Mammary epithelial cell (primary cell): ENCODE measurements around the gene SPC24.

Experiments
- CTCF ChIP-seq, 2 donors: IDR thresholded peaks in 1 of 2; conservative IDR thresholded peaks in 1 of 2; 2 replicates each; pipeline ENCODE4 v1.5.1; 2011 to 2012; ENCODE audit warnings: inconsistent platforms in 2 of 2, low read length in 2 of 2, mild to moderate bottlenecking in 2 of 2, control low read depth in 1 of 2, low read depth in 1 of 2; ENCODE audit not compliant: insufficient read depth in 1 of 2; ENCODE audit errors: extremely low read depth in 1 of 2
- EZH2 ChIP-seq: IDR thresholded peaks from 2 replicates; pipeline ENCODE4 v1.6.1; 2012; ENCODE audit warnings: low read length, inconsistent platforms, borderline replicate concordance

DNA sequence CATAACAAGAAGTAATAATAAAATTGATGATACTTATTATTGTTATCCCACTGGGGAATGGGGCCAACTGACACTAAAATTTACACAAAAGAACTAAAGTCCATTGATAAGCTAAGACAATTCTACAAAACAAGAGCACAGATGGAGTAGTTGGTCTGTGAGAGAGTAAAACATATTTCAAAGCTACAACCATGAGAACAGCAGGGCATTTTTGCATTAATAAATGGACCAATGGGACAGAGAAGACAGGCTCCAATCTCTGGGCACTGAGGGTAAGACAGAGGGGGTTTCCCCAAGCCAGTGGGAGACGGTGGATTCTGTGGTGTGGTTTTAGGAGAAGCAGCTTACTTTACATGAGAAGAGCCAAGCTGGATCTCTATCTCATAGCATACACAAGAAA lies 27.4 kb upstream of the SPC24 start:
- TF ChIP-seq EZH2 = no peak
- no peak for TF ChIP-seq CTCF (conservative IDR thresholded peaks at IDR 0.05 in 1 of 2, IDR thresholded peaks at IDR 0.05 in 1 of 2; ENCODE audit: extremely low read depth in 1 of 2, insufficient read depth in 1 of 2, low read depth in 1 of 2, low read length in 2 of 2)
